Mesenchymal stem cell (in vitro differentiated cells and primary cell): ENCODE data around the gene MALRD1.

Experiments
- DNase-seq: peaks from one replicate; pipeline ENCODE4 v3.0.0-alpha.2; 2013
- H2AFZ ChIP-seq: one replicate; pipeline ENCODE4 v1.6.1; 2013; ENCODE audit warnings: low read depth, mild to moderate bottlenecking, control low read depth, inconsistent platforms, low read length, moderate library complexity
- H2AK5ac ChIP-seq: 2 replicates; pipeline ENCODE4 v1.6.1; 2013; ENCODE audit warnings: low read length, moderate library complexity, mild to moderate bottlenecking, inconsistent platforms; ENCODE audit not compliant: severe bottlenecking
- H2BK120ac ChIP-seq: one replicate; pipeline ENCODE4 v1.6.1; 2013; ENCODE audit warnings: low read depth, mild to moderate bottlenecking, inconsistent platforms, low read length, moderate library complexity
- H2BK12ac ChIP-seq, 2 experiments: one replicate each; pipeline ENCODE4 v1.6.1; 2013; ENCODE audit warnings: inconsistent platforms in 2 of 2, low read length in 2 of 2, mild to moderate bottlenecking in 2 of 2, moderate library complexity in 2 of 2, control low read depth in 1 of 2
- H2BK15ac ChIP-seq: one replicate; pipeline ENCODE4 v1.6.1; 2013; ENCODE audit warnings: mild to moderate bottlenecking, low read depth, inconsistent platforms; ENCODE audit not compliant: poor library complexity, severe bottlenecking
- H2BK5ac ChIP-seq: 2 replicates; pipeline ENCODE4 v1.6.1; 2013; ENCODE audit warnings: low read depth, mild to moderate bottlenecking, low read length, control low read depth, inconsistent platforms; ENCODE audit not compliant: poor library complexity, severe bottlenecking
- H3K14ac ChIP-seq, 2 experiments: one replicate each; pipeline ENCODE4 v1.6.1; 2013; ENCODE audit warnings: inconsistent platforms in 2 of 2, low read length in 2 of 2, control low read depth in 1 of 2, mild to moderate bottlenecking in 1 of 2, moderate library complexity in 1 of 2
- H3K18ac ChIP-seq, 2 experiments: one replicate each; pipeline ENCODE4 v1.6.1; 2013; ENCODE audit warnings: inconsistent platforms in 2 of 2, low read length in 2 of 2, control low read depth in 1 of 2, low read depth in 1 of 2, mild to moderate bottlenecking in 1 of 2
- H3K23ac ChIP-seq, 2 experiments: one replicate each; pipeline ENCODE4 v1.6.1; 2013; ENCODE audit warnings: inconsistent platforms in 2 of 2, low read length in 2 of 2, mild to moderate bottlenecking in 2 of 2, moderate library complexity in 2 of 2, control low read depth in 1 of 2
- H3K27ac ChIP-seq: 2 replicates; pipeline ENCODE4 v1.5.1; 2013; ENCODE audit warnings: mild to moderate bottlenecking, moderate library complexity, low read length, control low read depth, inconsistent platforms; ENCODE audit not compliant: poor library complexity, severe bottlenecking
- H3K27me3 ChIP-seq, 2 experiments: 2 replicates each; pipeline versions ENCODE4 v1.6.1 to v1.7.0; 2013; ENCODE audit warnings: low read length in 2 of 2, mild to moderate bottlenecking in 2 of 2, moderate library complexity in 2 of 2, control low read depth in 1 of 2, inconsistent platforms in 1 of 2; ENCODE audit not compliant: control insufficient read depth in 1 of 2, insufficient read depth in 1 of 2
- H3K36me3 ChIP-seq, 2 experiments: 2 replicates each; pipeline versions ENCODE4 v1.6.1 to v1.7.0; 2013; ENCODE audit warnings: low read length in 2 of 2, control low read depth in 1 of 2, inconsistent platforms in 1 of 2, low read depth in 1 of 2, mild to moderate bottlenecking in 1 of 2; ENCODE audit not compliant: insufficient read depth in 2 of 2, control insufficient read depth in 1 of 2
- H3K4ac ChIP-seq, 2 experiments: one replicate each; pipeline ENCODE4 v1.6.1; 2013; ENCODE audit warnings: inconsistent platforms in 2 of 2, low read length in 2 of 2, mild to moderate bottlenecking in 2 of 2, moderate library complexity in 2 of 2, control low read depth in 1 of 2, low read depth in 1 of 2
- H3K4me1 ChIP-seq: 2 replicates; pipeline ENCODE4 v1.6.1; 2013; ENCODE audit warnings: low read depth, low read length, control low read depth; ENCODE audit not compliant: control insufficient read depth, insufficient read depth
- H3K4me2 ChIP-seq: 2 replicates; pipeline ENCODE4 v1.6.1; 2013; ENCODE audit warnings: low read length, mild to moderate bottlenecking, inconsistent platforms; ENCODE audit not compliant: poor library complexity, severe bottlenecking
- H3K4me3 ChIP-seq, 2 experiments: 2 replicates each; pipeline versions ENCODE4 v1.5.1 to v1.7.0; 2013; ENCODE audit warnings: low read length in 2 of 2, mild to moderate bottlenecking in 2 of 2, control low read depth in 1 of 2, low read depth in 1 of 2; ENCODE audit not compliant: insufficient read depth in 1 of 2
- H3K79me1 ChIP-seq: replicated peaks from 2 replicates; pipeline ENCODE4 v1.6.1; 2013; ENCODE audit warnings: mild to moderate bottlenecking, control low read depth, low read length, inconsistent platforms; ENCODE audit not compliant: poor library complexity, severe bottlenecking
- H3K9ac ChIP-seq: 2 replicates; pipeline ENCODE4 v1.7.0; 2013; ENCODE audit warnings: mild to moderate bottlenecking, low read length, moderate library complexity
- H3K9me3 ChIP-seq: 2 replicates; pipeline ENCODE4 v1.7.0; 2013; ENCODE audit warnings: mild to moderate bottlenecking, low read length; ENCODE audit not compliant: control insufficient read depth
- H4K8ac ChIP-seq: one replicate; pipeline ENCODE4 v1.6.1; 2013; ENCODE audit warnings: inconsistent platforms, mild to moderate bottlenecking, low read length, moderate library complexity
- H4K91ac ChIP-seq: one replicate; pipeline ENCODE4 v1.6.1; 2013; ENCODE audit warnings: mild to moderate bottlenecking, low read length, inconsistent platforms
- WGBS: methylation state at CpG from one replicate; pipeline ENCODE4 v1.1.7; 2013; ENCODE audit warnings: mixed read lengths; 5-methylcytosine and 5-hydroxymethylcytosine counted together

Gene MALRD1

DNA sequence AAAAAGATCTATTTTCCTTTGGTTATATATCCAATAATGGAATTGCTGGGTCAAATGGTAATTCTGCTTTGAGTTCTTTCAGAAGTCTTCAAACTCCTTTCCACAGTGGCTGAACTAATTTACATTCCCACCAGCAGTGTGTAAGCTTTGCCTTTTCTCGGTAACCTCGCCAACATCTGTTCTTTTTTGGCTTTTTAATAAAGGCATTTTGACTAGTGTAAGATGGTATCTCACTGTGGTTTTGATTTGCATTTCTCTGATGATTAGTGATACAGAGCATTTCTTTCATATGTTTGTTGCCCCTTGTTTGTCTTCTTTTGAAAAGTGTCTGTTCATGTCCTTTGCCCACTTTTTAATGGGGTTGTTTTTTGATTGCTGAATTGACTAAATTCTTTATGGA is 285.0 kb downstream of the MALRD1 start:
- Histone ChIP-seq H2AFZ (no peak overlapping the region), H3K4me3 (no peak overlapping the region), H4K8ac (no peak overlapping the region), H3K36me3 (no peaks in the 10 kb centered on the region), H2BK5ac (no peak overlapping the region), H3K27me3 (no peaks in the 10 kb centered on the region), H3K23ac (no peak overlapping the region), H3K18ac (no peak overlapping the region), H3K4me1 (no peaks in the 10 kb centered on the region), H3K4me2 (no peak overlapping the region), H3K4ac (no peak overlapping the region), H3K27ac (no peak overlapping the region), H2AK5ac (no peak overlapping the region), H3K9me3 (no peaks in the 10 kb centered on the region), H4K91ac (no peak overlapping the region), H3K9ac (no peak overlapping the region), H3K14ac (no peak overlapping the region), H2BK120ac (no peak overlapping the region), H2BK12ac (no peak overlapping the region), H3K79me1 (no peaks in the 10 kb centered on the region), H2BK15ac (no peak overlapping the region)
- 93% methylated on average over 2 of the region's 2 CpGs for WGBS
- DNase-seq, result no peak

DNA sequence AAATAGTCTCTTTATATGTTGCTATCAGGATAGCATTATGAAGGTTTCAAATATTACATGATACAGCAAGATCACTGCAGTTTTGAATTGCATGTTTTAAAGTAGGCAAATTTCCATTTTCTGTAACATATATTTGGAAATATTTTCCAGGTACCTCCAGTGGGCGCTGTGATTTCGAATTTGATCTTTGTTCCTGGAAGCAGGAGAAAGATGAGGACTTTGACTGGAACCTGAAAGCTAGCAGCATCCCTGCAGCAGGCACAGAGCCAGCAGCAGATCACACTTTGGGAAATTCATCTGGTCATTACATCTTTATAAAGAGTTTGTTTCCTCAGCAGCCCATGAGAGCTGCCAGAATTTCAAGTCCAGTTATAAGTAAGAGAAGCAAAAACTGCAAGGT is 299.0 kb downstream of the MALRD1 start:
- Histone ChIP-seq H3K4ac (no peak overlapping the region), H3K27ac (no peak overlapping the region), H3K4me3 (no peak overlapping the region), H2BK12ac (no peak overlapping the region), H3K4me1 (no peaks in the 10 kb centered on the region), H4K91ac (no peak overlapping the region), H3K79me1 (no peaks in the 10 kb centered on the region), H3K4me2 (no peak overlapping the region), H3K9ac (no peak overlapping the region), H3K9me3 (no peaks in the 10 kb centered on the region), H3K23ac (no peak overlapping the region), H3K27me3 (no peaks in the 10 kb centered on the region), H2BK15ac (no peak overlapping the region), H3K36me3 (no peaks in the 10 kb centered on the region), H3K18ac (no peak overlapping the region), H2BK120ac (no peak overlapping the region), H3K14ac (no peak overlapping the region), H4K8ac (no peak overlapping the region), H2BK5ac (no peak overlapping the region), H2AK5ac (no peak overlapping the region), H2AFZ (no peak overlapping the region)
- 7% methylated on average over 2 of the region's 2 CpGs for WGBS
- DNase-seq, result no peak

DNA sequence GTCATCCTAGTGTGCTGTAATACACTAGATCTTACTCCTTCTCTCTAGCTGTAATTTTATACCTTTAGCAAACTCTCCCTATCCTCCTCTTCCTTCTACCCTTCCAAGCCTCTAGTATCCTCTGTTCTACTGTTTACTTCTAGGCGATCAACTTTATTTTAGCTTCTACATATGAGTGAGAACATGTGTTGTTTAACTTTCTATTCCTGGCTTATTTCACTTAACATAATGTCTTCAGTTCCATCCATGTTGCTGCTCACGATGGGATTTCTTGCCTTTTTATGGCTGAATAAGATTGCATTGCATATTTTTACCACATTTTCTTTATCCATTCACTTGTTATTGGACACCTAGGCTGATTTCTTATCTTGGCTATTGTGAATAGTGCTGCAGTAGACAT is 318.6 kb downstream of the MALRD1 start:
- no peak overlapping the region for H2BK5ac ChIP-seq
- no CpG with 5 or more reads among the region's 2 CpGs for WGBS
- DNase-seq, result no peak
- H4K8ac ChIP-seq, result no peak overlapping the region
- H3K4me2 ChIP-seq, result no peak overlapping the region
- no peak overlapping the region for H3K18ac ChIP-seq
- H3K36me3 ChIP-seq, result no peaks in the 10 kb centered on the region
- no peak overlapping the region for H3K23ac ChIP-seq
- no peak overlapping the region for H3K14ac ChIP-seq
- H3K9me3 ChIP-seq, result no peaks in the 10 kb centered on the region
- H3K79me1 ChIP-seq, result no peaks in the 10 kb centered on the region
- no peak overlapping the region for H3K4me3 ChIP-seq
- H3K4me1 ChIP-seq, result no peaks in the 10 kb centered on the region
- no peak overlapping the region for H2BK12ac ChIP-seq
- H3K27ac ChIP-seq, result no peak overlapping the region
- H2AFZ ChIP-seq, result no peak overlapping the region
- no peak overlapping the region for H2BK120ac ChIP-seq
- no peak overlapping the region for H2BK15ac ChIP-seq
- H3K4ac ChIP-seq, result no peak overlapping the region
- H2AK5ac ChIP-seq, result no peak overlapping the region
- H4K91ac ChIP-seq, result no peak overlapping the region
- no peaks in the 10 kb centered on the region for H3K27me3 ChIP-seq
- H3K9ac ChIP-seq, result no peak overlapping the region

DNA sequence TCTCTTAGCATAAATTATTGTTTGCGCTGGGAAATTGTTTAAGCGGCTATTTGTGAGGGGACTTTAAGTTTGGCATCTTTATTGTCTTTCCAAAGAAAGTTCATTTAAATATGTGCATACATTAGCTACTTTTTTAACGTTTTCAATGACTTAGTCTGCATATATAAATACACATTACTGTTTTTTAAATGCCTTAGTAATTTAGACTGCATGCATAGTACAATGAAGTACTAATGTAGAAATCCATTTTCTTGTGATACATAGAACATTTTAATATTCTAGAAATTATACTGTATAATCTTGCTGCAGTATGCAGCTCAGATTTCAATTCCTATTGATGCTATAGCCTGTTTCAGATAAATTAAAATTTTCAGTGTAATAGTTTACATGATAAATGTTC is 325.4 kb downstream of the MALRD1 start:
- no peaks in the 10 kb centered on the region for H3K4me1 ChIP-seq
- no peak overlapping the region for H3K27ac ChIP-seq
- no peak overlapping the region for H3K23ac ChIP-seq
- H3K4me2 ChIP-seq, result no peak overlapping the region
- H2BK5ac ChIP-seq, result no peak overlapping the region
- no peaks in the 10 kb centered on the region for H3K79me1 ChIP-seq
- H2AFZ ChIP-seq, result no peak overlapping the region
- H3K18ac ChIP-seq, result no peak overlapping the region
- H4K8ac ChIP-seq, result no peak overlapping the region
- DNase-seq, result no peak
- H4K91ac ChIP-seq, result no peak overlapping the region
- H3K9ac ChIP-seq, result no peak overlapping the region
- H3K27me3 ChIP-seq, result no peaks in the 10 kb centered on the region
- WGBS, result no CpG with 5 or more reads among the region's 3 CpGs
- H3K36me3 ChIP-seq, result no peaks in the 10 kb centered on the region
- H3K4me3 ChIP-seq, result no peak overlapping the region
- H3K14ac ChIP-seq, result no peak overlapping the region
- no peak overlapping the region for H3K4ac ChIP-seq
- H2BK12ac ChIP-seq, result no peak overlapping the region
- H3K9me3 ChIP-seq, result no peaks in the 10 kb centered on the region
- no peak overlapping the region for H2BK120ac ChIP-seq
- H2BK15ac ChIP-seq, result no peak overlapping the region
- no peak overlapping the region for H2AK5ac ChIP-seq
